PFSK-1 (cell line): ENCODE measurements around the gene SLC13A3.

ENCODE experiments used
- POLR2AphosphoS5 ChIP-seq: IDR thresholded peaks from 2 replicates; pipeline ENCODE4 v1.6.1; 2012; ENCODE audit warnings: low read depth, mild to moderate bottlenecking, control low read depth, low read length, moderate library complexity
- SIN3A ChIP-seq: IDR thresholded peaks from 2 replicates; pipeline ENCODE4 v1.6.1; 2012; ENCODE audit warnings: mild to moderate bottlenecking, low read length, moderate library complexity, borderline replicate concordance; ENCODE audit not compliant: insufficient read depth
- TAF1 ChIP-seq: IDR thresholded peaks from 2 replicates; pipeline ENCODE4 v1.6.1; 2012; ENCODE audit warnings: low read length, control low read depth, borderline replicate concordance; ENCODE audit not compliant: insufficient read depth
- TF ChIP-seq, protein P1 (sequence below), 2 experiments: IDR thresholded peaks; 2 replicates each; pipeline versions ENCODE4 v1.6.1 to v1.8.0; 2011 to 2012; ENCODE audit warnings: low read depth in 2 of 2, low read length in 2 of 2, control low read depth in 1 of 2, inconsistent platforms in 1 of 2, mild to moderate bottlenecking in 1 of 2, moderate library complexity in 1 of 2; ENCODE audit not compliant: insufficient read depth in 1 of 2

DNA sequence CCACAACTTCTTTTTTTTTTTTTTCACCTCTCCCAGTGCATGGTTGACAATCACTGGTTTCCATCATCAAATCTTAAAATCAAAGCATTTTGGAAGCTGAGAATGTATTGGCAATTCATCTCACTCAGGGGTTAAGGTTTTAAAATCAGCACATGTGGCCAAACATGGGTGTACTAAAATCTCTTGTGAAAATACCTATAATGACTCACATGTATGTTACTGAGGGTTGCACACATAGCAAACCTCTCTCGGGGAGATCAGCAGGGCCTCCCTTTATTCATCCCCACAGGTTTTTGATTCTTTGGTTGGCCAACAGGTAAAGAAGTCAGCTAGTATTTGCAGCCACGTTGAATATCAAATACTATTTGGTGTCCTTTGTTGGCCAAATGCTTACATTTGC is 56.5 kb downstream of the SLC13A3 start:
- TF ChIP-seq TAF1 (no peak), POLR2AphosphoS5 (no peak), SIN3A (no peak)
- TF ChIP-seq, protein P1, sequence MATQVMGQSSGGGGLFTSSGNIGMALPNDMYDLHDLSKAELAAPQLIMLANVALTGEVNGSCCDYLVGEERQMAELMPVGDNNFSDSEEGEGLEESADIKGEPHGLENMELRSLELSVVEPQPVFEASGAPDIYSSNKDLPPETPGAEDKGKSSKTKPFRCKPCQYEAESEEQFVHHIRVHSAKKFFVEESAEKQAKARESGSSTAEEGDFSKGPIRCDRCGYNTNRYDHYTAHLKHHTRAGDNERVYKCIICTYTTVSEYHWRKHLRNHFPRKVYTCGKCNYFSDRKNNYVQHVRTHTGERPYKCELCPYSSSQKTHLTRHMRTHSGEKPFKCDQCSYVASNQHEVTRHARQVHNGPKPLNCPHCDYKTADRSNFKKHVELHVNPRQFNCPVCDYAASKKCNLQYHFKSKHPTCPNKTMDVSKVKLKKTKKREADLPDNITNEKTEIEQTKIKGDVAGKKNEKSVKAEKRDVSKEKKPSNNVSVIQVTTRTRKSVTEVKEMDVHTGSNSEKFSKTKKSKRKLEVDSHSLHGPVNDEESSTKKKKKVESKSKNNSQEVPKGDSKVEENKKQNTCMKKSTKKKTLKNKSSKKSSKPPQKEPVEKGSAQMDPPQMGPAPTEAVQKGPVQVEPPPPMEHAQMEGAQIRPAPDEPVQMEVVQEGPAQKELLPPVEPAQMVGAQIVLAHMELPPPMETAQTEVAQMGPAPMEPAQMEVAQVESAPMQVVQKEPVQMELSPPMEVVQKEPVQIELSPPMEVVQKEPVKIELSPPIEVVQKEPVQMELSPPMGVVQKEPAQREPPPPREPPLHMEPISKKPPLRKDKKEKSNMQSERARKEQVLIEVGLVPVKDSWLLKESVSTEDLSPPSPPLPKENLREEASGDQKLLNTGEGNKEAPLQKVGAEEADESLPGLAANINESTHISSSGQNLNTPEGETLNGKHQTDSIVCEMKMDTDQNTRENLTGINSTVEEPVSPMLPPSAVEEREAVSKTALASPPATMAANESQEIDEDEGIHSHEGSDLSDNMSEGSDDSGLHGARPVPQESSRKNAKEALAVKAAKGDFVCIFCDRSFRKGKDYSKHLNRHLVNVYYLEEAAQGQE (IDR thresholded peaks at IDR 0.05; ENCODE audit: insufficient read depth in 1 of 2, low read depth in 2 of 2, low read length in 2 of 2) = no peak
